ENCODE data around the gene SLC25A21. TPM values are rescaled to one million over a fixed set of nuclear protein-coding genes. Genes with fewer than 3 reads are reported as not detected.

The SLC25A21 gene
- total RNA-seq, 4 donors from 2014 or later, result 0.08 to 0.29 TPM; not detected in 2

- WGBS, 2 donors, result 58 to 59% methylated on average over 4 of the region's 4 CpGs
- intact Hi-C loops (cut with DNase I; ENCODE audit: low total_unique reads), result no loop called here
- TF ChIP-seq POLR2A (IDR thresholded peaks at IDR 0.05), result no peak
- no peak for TF ChIP-seq CTCF (IDR thresholded peaks at IDR 0.05)
- H3K4me3 ChIP-seq (ENCODE audit: low read depth, poor library complexity, severe bottlenecking), result no peak overlapping the region
- DNase-seq (ENCODE audit: low spot score in 2 of 2), result no peak
These were observed 159.3 kb downstream of the SLC25A21 start for GRCh38 chr14:37013078-37013477.

- WGBS, 2 donors, result 35 to 48% methylated on average over 1 of the region's 1 CpG
- no peak overlapping the region for H3K4me3 ChIP-seq (ENCODE audit: low read depth, poor library complexity, severe bottlenecking)
- DNase-seq (ENCODE audit: low spot score in 2 of 2), result no peak
- intact Hi-C loops (cut with DNase I; ENCODE audit: low total_unique reads), result no loop called here
- no peak for TF ChIP-seq CTCF (IDR thresholded peaks at IDR 0.05)
- no peak for TF ChIP-seq POLR2A (IDR thresholded peaks at IDR 0.05)
These were observed 173.7 kb downstream of the SLC25A21 start for GRCh38 chr14:36998686-36999085.

GRCh38 chr14:36997843-36998242 lies 174.6 kb downstream of the SLC25A21 start:
- H3K4me3 ChIP-seq (ENCODE audit: low read depth, poor library complexity, severe bottlenecking), result no peak overlapping the region
- TF ChIP-seq CTCF (IDR thresholded peaks at IDR 0.05), result no peak
- WGBS, 2 donors, result 14% methylated on average over 4 of the region's 4 CpGs
- DNase-seq (ENCODE audit: low spot score in 2 of 2), result no peak
- intact Hi-C loops (cut with DNase I; ENCODE audit: low total_unique reads), result no loop called here

GRCh38 chr14:36996857-36997590 lies 175.4 kb downstream of the SLC25A21 start:
- TF ChIP-seq POLR2A (IDR thresholded peaks at IDR 0.05), result no peak
- TF ChIP-seq CTCF (IDR thresholded peaks at IDR 0.05), result no peak
- intact Hi-C loops (cut with DNase I; ENCODE audit: low total_unique reads), result no loop called here
- WGBS, 2 donors, result 75 to 78% methylated on average over 5 of the region's 5 CpGs
- no peak overlapping the region for H3K4me3 ChIP-seq (ENCODE audit: low read depth, poor library complexity, severe bottlenecking)
- DNase-seq (ENCODE audit: low spot score in 2 of 2), result no peak

- intact Hi-C loops (cut with DNase I; ENCODE audit: low total_unique reads), result no loop called here
- WGBS, 2 donors, result 68 to 71% methylated on average over 4 of the region's 4 CpGs
- H3K4me3 ChIP-seq (ENCODE audit: low read depth, poor library complexity, severe bottlenecking), result no peak overlapping the region
- peak in 1 of 2 donors; percentile 27 for DNase-seq (ENCODE audit: low spot score in 2 of 2)
- no peak for TF ChIP-seq POLR2A (IDR thresholded peaks at IDR 0.05)
- TF ChIP-seq CTCF (IDR thresholded peaks at IDR 0.05), result no peak
These were observed 176.1 kb downstream of the SLC25A21 start for GRCh38 chr14:36996133-36996856.

All from lower leg skin (tissue), 4 donors.